OCI-M2 (cell line): ENCODE data around the gene RNF217.
"Not testable (repeated sequence)": the region's sequence is repeated elsewhere in the genome, so short reads cannot be mapped to it uniquely, and the experiment has no call there.

Source experiments
- DNase-seq: peaks from one replicate; lab custom pipeline; 2025; ENCODE audit not compliant: unreplicated experiment; lab: John Stamatoyannopoulos, UW

RNF217 gene

GRCh38 chr6:125013938-125014660 is 51.9 kb downstream of the RNF217 start:
- DNase-seq: no peak

- no peak for DNase-seq
Measured at GRCh38 chr6:125014661-125014957, 52.4 kb downstream of the RNF217 start.

DNA sequence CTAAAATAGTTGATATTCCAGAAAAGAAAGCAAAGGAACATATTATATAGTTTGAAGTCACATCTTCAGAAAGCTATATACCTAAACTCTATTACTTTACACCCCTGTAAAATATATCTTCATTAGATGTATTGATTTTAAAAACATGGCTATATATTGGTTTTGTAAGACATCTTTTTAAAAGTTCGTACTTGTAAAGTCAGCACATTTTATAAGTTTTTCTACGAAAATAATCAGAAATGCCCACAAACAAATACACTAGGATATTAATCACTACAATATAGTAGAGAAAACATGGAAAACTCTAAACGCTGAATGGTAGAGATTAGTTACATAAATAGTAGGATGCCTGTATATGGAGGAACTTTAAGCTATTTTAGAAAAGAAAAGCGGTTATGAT is 52.9 kb downstream of the RNF217 start:
- DNase-seq: no peak

- DNase-seq: no peak
Measured at GRCh38 chr6:125018136-125018535, 55.9 kb downstream of the RNF217 start.

DNA sequence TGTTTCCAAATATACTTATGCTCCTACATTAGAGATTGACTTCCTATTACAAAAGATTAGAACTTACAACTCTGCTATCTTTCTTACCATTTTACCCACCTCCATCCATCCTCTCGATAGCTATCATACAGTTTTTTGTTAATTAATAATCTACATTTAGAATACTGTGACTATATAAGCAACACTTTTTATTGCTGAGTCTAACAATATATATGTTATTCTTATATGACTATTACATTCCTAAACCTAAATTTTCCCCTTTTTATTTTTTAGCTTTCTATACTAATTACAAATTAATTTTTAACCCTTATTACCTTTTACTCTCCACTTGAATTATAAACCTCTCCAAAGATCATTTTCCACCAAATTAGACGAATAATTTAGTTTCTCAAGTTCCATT is 57.0 kb downstream of the RNF217 start:
- no peak for DNase-seq

- DNase-seq: no peak
Measured at GRCh38 chr6:125019918-125020317, 57.7 kb downstream of the RNF217 start.

GRCh38 chr6:125020385-125020784 is 58.1 kb downstream of the RNF217 start:
- no peak for DNase-seq

GRCh38 chr6:125022391-125022989 is 60.3 kb downstream of the RNF217 start:
- no peak for DNase-seq

DNA sequence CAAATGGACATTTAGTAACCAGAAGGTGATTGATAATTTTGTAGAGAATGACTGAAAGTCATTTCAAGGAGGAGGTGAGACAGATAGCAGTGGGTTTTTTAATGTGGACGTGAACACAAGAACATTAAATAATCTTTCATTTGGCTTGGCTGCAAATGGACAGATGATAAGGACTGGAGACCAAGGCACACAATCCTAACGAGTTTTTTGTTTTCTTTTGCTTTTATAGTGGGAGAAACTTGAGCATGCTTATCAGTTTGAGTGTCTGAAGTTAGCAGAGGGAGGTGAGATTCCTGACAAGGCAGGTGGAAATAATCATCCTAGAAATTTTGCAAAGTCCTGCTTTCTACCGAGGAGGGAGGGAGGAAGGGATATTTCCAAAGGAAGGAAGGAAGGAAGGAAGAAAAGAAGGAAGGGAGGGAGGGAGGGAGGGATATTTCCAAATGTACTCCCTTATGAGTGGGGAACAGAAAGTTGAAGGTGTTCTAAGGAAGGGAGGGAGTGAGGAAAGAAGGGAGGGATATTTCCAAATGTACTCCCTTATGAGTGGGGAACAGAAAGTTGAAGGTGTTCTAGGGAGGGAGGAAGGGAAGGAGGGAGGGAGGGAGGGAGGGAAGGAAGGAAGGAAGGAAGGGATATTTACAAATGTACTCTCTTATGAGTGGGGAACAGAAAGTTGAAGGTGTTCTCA is 63.1 kb downstream of the RNF217 start:
- DNase-seq: no peak

- DNase-seq: no peak
Measured at GRCh38 chr6:125027287-125027686, 65.0 kb downstream of the RNF217 start.

- no peak for DNase-seq
Measured at GRCh38 chr6:125030969-125031368, 68.7 kb downstream of the RNF217 start.

DNA sequence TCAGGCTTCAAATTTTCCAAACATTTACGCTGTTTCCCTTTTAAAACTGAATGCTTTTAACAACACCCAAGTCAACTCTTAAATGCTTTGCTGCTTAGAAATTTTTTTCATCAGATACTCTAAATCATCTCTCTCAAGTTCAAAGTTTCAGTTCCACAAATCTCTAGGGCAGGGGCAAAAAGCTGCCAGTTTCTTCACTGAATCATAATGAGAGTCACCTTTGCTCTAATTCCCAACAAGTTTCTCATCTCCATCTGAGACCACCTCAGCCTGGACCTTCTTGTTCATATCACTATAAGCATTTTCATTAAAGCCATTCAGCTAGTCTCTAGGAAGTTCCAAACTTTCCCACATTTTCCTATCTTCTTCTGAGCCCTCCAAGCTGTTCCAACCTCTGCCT is 69.1 kb downstream of the RNF217 start:
- no peak for DNase-seq

DNA sequence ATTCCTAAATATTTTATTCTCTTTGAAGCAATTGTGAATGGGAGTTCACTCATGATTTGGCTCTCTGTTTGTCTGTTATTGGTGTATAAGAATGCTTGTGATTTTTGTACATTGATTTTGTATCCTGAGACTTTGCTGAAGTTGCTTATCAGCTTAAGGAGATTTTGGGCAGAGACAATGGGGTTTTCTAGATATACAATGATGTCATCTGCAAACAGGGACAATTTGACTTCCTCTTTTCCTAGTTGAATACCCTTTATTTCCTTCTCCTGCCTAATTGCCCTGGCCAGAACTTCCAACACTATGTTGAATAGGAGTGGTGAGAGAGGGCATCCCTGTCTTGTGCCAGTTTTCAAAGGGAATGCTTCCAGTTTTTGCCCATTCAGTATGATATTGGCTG is 72.7 kb downstream of the RNF217 start:
- DNase-seq: not testable (repeated sequence)

DNA sequence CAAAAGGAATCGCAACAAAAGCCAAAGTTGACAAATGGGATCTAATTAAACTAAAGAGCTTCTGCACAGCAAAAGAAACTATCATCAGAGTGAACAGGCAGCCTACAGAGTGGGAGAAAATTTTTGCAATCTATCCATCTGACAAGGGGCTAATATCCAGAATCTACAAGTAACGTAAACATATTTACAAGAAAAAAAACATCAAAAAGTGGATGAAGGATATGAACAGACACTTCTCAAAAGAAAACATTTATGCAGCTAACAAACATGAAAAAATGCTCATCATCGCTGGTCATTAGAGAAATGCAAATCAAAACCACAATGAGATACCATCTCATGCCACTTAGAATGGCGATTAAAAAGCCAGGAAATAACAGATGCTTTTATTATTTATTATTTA is 74.2 kb downstream of the RNF217 start:
- DNase-seq: not testable (repeated sequence)

DNA sequence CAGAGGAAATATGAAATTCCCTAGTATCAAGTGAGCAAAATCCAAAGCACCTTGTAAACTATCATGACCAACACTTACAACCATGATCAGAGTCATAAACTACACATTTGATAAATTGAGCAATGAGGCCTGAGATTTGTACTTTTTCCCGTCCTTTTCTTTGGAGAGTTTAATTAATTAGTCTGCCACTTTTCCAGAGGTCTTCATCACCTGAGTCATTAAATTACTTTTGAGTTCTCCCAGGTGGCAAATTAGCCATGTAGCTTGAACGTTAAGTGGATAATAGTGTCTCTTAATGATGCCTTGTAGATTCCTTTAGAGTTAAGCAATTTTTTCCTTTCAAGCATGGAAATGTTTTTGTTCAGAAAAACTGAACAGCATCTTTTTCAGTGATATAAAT is 75.6 kb downstream of the RNF217 start:
- no peak for DNase-seq

GRCh38 chr6:125038925-125039324 is 76.7 kb downstream of the RNF217 start:
- DNase-seq: no peak

DNA sequence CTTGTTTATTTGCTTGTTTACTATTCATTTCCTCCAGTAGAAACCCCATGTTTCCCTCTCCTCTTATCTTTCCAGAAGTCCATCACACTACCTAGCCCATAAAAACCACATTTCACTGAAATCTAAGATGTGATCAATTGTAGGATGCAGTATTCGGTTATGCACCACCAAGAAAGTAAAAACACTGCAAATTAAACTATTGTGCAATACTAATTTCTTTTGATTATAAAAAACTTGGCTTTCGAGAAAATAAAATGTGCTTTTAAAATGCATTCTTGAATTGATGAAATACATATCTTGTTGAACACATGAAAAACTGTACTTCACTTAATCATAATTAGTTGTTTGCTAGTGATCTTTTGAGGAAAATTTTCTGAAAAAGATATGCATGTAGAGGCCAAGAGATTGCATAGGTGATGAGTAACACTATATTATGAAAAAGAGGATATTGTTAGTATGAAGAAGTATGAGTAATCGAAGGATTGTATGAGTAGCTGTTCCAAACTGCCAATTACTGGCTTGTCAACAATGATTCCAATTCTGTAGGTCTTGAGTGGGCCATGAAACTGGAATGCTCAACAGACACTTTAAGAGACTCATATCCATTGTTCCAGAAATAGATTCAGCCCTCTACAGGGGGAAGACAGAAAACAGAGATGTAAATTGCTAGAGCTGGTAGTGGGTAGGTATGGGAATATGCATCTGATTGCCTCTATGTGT is 79.7 kb downstream of the RNF217 start:
- DNase-seq: no peak

DNA sequence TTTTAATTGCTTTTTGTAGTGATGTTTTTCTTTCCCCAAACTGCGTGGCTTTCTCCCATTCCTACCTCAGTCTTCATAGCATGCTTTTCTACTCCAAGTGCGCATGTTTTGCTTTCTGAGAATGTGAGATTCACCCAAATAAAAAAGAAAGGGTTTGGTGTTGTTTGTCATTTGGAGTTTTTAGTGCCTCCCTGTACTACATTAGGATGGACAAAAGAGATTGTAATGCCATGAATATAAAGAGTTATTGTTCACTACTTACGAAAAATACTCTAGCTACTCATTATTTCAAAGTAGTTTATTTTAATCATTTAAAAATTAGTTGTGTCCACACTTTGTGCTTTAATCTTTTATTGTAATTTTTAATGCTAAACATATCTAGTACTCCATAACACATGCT is 81.8 kb downstream of the RNF217 start:
- DNase-seq: no peak

- no peak for DNase-seq
Measured at GRCh38 chr6:125044667-125045066, 82.4 kb downstream of the RNF217 start.

DNA sequence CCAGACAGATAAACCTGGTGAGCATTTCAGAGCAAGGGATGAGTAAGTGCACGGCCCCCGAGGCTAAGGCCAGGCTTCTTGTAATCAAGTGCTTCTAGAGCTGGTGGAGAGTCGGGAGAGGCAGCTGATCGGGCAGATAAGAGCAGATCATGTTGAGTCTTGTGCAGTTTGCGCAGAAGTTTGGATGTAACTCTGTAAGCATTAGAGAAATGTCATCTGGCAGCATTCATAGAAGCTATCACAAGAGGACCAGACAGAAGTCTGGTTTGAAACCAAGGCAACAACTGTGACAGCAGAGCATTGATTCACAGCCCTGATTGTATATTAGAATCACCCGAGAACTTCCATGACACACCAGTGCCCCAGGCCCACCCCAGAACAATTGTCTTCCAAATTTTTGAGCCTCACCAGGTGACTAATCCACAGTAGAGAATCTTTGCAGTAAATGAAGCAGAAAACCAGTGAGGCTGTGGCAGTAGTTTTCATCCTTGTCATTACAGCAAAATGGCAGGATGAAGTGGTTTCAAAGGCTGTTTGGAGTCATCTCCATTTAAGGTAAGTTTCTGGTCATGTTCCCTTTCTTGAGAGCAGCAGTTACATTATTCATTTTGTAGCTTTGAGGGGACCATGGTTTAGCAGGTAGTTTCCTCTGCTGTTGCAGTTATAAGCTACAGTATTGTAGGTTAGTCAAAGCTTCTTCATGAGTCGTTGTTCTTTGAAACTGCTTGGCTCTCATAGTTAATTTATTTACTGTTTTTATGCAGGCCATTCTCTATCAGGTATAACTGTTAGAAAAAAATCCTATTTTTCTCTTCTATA is 84.1 kb downstream of the RNF217 start:
- no peak for DNase-seq

GRCh38 chr6:125048274-125048673 is 86.0 kb downstream of the RNF217 start:
- DNase-seq: no peak
